ENCODE data around the gene DHX34.
"Not testable (repeated sequence)": the region's sequence is repeated elsewhere in the genome, so short reads cannot be mapped to it uniquely, and the experiment has no call there.

Gene DHX34

GRCh38 chr19:47363758-47364531, 14.8 kb downstream of the DHX34 start:
- no peak for DNase-seq (ENCODE audit: low read depth)

- DNase-seq (ENCODE audit: low read depth), result not testable (repeated sequence)
Observed at GRCh38 chr19:47365455-47365854, 16.3 kb downstream of the DHX34 start.

GRCh38 chr19:47370045-47370611, 21.0 kb downstream of the DHX34 start:
- peak; percentile 36 for DNase-seq (ENCODE audit: low read depth)

- no peak for DNase-seq (ENCODE audit: low read depth)
Observed at GRCh38 chr19:47371261-47371660, 22.1 kb downstream of the DHX34 start.

GRCh38 chr19:47372603-47373002, 23.5 kb downstream of the DHX34 start:
- no peak for DNase-seq (ENCODE audit: low read depth)

GRCh38 chr19:47373246-47374240, 24.4 kb downstream of the DHX34 start:
- no peak for DNase-seq (ENCODE audit: low read depth)

- no peak for DNase-seq (ENCODE audit: low read depth)
Observed at GRCh38 chr19:47374876-47375693, 26.0 kb downstream of the DHX34 start.

- no peak for DNase-seq (ENCODE audit: low read depth)
Observed at GRCh38 chr19:47375694-47376588, 26.8 kb downstream of the DHX34 start.

GRCh38 chr19:47376589-47377144, 27.6 kb downstream of the DHX34 start:
- DNase-seq (ENCODE audit: low read depth), result no peak

GRCh38 chr19:47377208-47377701, 28.1 kb downstream of the DHX34 start:
- DNase-seq (ENCODE audit: low read depth), result no peak

GRCh38 chr19:47377801-47378200, 28.7 kb downstream of the DHX34 start:
- DNase-seq (ENCODE audit: low read depth), result no peak

- no peak for DNase-seq (ENCODE audit: low read depth)
Observed at GRCh38 chr19:47378246-47378645, 29.1 kb downstream of the DHX34 start.

GRCh38 chr19:47379381-47379938, 30.3 kb downstream of the DHX34 start:
- DNase-seq (ENCODE audit: low read depth), result no peak

GRCh38 chr19:47380559-47380958, 31.4 kb downstream of the DHX34 start:
- no peak for DNase-seq (ENCODE audit: low read depth)

- DNase-seq (ENCODE audit: low read depth), result no peak
Observed at GRCh38 chr19:47381121-47381520, 32.0 kb downstream of the DHX34 start.

GRCh38 chr19:47381653-47382279, 32.7 kb downstream of the DHX34 start:
- DNase-seq (ENCODE audit: low read depth), result no peak

- not testable (repeated sequence) for DNase-seq (ENCODE audit: low read depth)
Observed at GRCh38 chr19:47383890-47384289, 34.8 kb downstream of the DHX34 start.

- DNase-seq (ENCODE audit: low read depth), result not testable (repeated sequence)
Observed at GRCh38 chr19:47384533-47384932, 35.4 kb downstream of the DHX34 start.

GRCh38 chr19:47386582-47386981, 37.5 kb downstream of the DHX34 start:
- not testable (repeated sequence) for DNase-seq (ENCODE audit: low read depth)

Data from HS-5 (cell line).